ENCODE results near the gene DHRSX. TPM values are rescaled to one million over a fixed set of nuclear protein-coding genes. Genes with fewer than 3 reads are reported as not detected.
"Not testable (repeated sequence)": the region's sequence is repeated elsewhere in the genome, so short reads cannot be mapped to it uniquely, and the experiment has no call there.

DHRSX gene
- total RNA-seq, 3 donors from 2014 or later = 24.9 to 52.4 (median 37.5) TPM

DNA sequence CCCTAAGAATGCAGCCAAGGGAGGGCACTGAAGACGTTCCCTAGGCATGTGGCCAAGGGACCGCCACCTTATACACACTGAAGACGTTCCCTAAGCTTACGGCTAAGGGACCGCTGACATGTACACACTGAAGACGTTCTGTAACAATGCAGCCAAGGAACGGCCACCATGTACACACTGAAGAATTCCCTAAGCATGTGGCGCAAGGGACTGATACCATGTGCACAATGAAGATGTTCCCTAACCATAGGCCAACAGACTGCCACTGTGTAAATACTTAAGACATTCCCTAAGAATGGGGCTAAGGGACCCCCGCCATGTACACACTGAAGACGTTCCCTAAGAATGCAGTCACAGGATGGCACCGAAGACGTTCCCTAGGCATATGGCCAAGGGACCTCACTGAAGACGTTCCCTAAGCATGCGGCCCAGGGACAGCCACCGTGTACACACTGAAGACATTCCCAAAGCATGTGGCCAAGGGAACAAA is 36.1 kb downstream of the DHRSX start:
- H3K36me3 ChIP-seq (ENCODE audit: low read depth) = no peaks in the 10 kb centered on the region
- H3K9me3 ChIP-seq = no peaks in the 10 kb centered on the region
- no peak for ATAC-seq
- DNase-seq = no peak
- no peaks in the 10 kb centered on the region for H3K4me1 ChIP-seq (ENCODE audit: low read depth)
- intact Hi-C loops (cut with DNase I, micrococcal nuclease) = no loop called here
- no peak overlapping the region for H3K4me3 ChIP-seq
- TF ChIP-seq, protein P1, sequence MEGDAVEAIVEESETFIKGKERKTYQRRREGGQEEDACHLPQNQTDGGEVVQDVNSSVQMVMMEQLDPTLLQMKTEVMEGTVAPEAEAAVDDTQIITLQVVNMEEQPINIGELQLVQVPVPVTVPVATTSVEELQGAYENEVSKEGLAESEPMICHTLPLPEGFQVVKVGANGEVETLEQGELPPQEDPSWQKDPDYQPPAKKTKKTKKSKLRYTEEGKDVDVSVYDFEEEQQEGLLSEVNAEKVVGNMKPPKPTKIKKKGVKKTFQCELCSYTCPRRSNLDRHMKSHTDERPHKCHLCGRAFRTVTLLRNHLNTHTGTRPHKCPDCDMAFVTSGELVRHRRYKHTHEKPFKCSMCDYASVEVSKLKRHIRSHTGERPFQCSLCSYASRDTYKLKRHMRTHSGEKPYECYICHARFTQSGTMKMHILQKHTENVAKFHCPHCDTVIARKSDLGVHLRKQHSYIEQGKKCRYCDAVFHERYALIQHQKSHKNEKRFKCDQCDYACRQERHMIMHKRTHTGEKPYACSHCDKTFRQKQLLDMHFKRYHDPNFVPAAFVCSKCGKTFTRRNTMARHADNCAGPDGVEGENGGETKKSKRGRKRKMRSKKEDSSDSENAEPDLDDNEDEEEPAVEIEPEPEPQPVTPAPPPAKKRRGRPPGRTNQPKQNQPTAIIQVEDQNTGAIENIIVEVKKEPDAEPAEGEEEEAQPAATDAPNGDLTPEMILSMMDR (IDR thresholded peaks at IDR 0.05) = no peak

DNA sequence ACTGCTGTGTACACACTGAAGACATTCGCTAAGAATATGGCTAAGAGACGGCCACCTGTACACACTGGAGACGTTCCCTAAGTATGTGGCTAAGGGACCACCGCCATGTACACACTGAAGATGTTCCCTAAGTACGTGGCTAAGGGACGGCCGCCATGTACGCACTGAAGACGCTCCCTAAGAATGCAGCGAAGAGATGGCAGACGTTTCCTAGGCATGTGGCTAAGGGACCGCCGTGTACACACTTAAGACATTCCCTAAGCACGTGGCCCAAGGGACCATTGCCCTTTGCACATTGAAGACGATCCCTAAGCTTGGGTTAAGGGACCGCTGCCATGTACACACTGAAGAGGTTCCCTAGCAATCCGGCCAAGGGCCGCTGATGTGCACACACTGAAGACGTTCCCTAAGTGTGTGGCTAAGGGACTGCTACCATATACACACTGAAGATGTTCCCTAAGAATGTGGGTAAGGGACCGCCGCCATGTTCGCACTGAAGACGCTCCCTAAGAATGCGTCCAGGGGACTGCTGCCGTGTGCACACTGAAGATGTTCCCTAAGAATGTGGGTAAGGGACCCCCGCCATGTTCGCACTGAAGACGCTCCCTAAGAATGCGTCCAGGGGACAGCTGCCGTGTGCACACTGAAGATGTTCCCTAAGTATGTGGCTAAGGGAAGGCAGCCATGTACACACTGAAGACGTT is 36.7 kb downstream of the DHRSX start:
- Histone ChIP-seq H3K36me3 (ENCODE audit: low read depth) (no peaks in the 10 kb centered on the region), H3K4me3 (no peak overlapping the region), H3K9me3 (no peaks in the 10 kb centered on the region), H3K4me1 (ENCODE audit: low read depth) (no peaks in the 10 kb centered on the region)
- ATAC-seq (no peak), DNase-seq (no peak)
- TF ChIP-seq, protein P1 (IDR thresholded peaks at IDR 0.05) = no peak
- intact Hi-C loops (cut with DNase I, micrococcal nuclease) = no loop called here

DNA sequence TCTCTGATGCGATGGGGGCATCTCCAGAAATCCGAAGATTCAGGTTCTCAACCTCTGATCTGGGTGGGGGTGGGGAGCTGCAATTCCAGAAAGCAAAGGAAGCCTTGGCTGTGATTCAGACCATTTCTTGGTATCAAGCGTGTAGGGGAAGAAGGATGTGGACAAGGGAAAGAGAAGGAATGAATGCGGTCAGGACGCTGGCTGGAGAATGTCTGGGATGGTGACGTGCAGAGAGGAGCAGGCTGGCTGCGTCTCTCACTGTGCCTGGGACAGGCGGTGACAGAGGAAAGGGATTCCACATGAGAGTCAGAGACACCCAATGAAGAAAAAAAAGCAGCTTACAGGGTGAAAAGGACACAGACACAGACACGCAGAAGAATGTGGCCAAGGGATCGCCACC is 37.3 kb downstream of the DHRSX start:
- H3K4me3 ChIP-seq; DNase-seq; H3K36me3 ChIP-seq (ENCODE audit: low read depth); H3K9me3 ChIP-seq; ATAC-seq; intact Hi-C loops (cut with DNase I, micrococcal nuclease); H3K4me1 ChIP-seq (ENCODE audit: low read depth): not testable (repeated sequence)

DNA sequence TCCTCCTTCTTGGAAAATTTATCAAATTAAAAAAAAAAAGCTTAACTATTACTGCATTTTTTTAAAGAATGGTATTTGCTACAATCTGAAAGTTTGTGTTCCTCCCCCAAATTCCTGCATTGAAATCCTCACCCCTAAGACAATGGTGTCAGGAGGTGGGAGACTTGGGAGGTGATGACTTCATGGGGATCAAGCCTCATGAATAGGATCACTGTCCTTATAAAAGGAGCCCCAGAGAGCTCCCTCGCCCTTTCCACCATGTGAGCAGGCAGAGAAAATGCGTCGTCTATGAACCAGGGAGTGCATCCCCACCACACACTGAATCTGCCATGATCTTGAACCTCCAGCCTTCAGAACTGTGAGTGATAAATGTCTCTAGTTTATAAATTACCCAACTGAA is 38.0 kb downstream of the DHRSX start:
- intact Hi-C loops (cut with DNase I, micrococcal nuclease) = no loop called here
- ATAC-seq = no peak
- TF ChIP-seq, protein P1 (IDR thresholded peaks at IDR 0.05) = no peak
- no peaks in the 10 kb centered on the region for H3K4me1 ChIP-seq (ENCODE audit: low read depth)
- H3K9me3 ChIP-seq = no peaks in the 10 kb centered on the region
- no peak overlapping the region for H3K4me3 ChIP-seq
- no peak for DNase-seq
- H3K36me3 ChIP-seq (ENCODE audit: low read depth) = no peaks in the 10 kb centered on the region

DNA sequence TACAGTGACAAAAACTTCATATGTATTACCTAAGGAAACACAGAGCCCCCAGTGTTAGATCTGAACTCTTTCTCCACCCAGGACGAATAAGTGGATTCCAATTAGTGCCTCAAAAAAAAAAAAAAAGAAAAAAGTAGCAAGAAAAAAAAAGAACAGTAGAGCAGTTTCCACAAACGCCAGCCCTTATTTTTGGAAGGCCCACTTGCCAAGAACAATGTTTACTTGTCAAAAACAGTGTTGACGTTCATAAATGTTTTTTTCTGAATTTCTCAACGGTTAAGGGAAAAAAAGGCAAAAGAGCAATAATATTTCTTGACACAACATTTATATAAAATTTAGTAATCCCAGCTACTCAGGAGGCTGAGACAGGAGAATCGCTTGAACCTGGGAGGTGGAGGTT is 38.7 kb downstream of the DHRSX start:
- DNase-seq (no peak), ATAC-seq (no peak)
- no peak overlapping the region for H3K4me3 ChIP-seq
- TF ChIP-seq, protein P1 (IDR thresholded peaks at IDR 0.05) = no peak
- H3K9me3 ChIP-seq = no peaks in the 10 kb centered on the region
- H3K4me1 ChIP-seq (ENCODE audit: low read depth) = no peaks in the 10 kb centered on the region
- intact Hi-C loops (cut with DNase I, micrococcal nuclease) = no loop called here
- H3K36me3 ChIP-seq (ENCODE audit: low read depth) = no peaks in the 10 kb centered on the region

DNA sequence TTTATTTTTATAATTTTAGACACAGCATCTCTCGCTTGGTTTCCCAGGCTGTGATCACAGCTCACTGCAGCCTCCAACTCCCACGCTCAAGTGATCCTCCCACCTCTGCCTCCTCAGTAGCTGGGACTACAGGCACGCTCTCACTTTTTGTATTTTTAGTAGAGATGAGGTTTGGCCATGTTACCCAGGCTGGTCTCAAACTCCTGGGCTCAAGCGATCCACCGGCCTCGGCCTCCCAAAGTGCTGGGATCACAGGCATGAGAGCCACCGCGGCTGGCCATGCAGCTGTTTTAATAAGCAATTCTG is 39.1 kb downstream of the DHRSX start:
- H3K4me3 ChIP-seq = no peak overlapping the region
- ATAC-seq = no peak
- H3K9me3 ChIP-seq = no peaks in the 10 kb centered on the region
- no peak for DNase-seq
- intact Hi-C loops (cut with DNase I, micrococcal nuclease) = no loop called here
- no peaks in the 10 kb centered on the region for H3K4me1 ChIP-seq (ENCODE audit: low read depth)
- TF ChIP-seq, protein P1 (IDR thresholded peaks at IDR 0.05) = no peak
- no peaks in the 10 kb centered on the region for H3K36me3 ChIP-seq (ENCODE audit: low read depth)

DNA sequence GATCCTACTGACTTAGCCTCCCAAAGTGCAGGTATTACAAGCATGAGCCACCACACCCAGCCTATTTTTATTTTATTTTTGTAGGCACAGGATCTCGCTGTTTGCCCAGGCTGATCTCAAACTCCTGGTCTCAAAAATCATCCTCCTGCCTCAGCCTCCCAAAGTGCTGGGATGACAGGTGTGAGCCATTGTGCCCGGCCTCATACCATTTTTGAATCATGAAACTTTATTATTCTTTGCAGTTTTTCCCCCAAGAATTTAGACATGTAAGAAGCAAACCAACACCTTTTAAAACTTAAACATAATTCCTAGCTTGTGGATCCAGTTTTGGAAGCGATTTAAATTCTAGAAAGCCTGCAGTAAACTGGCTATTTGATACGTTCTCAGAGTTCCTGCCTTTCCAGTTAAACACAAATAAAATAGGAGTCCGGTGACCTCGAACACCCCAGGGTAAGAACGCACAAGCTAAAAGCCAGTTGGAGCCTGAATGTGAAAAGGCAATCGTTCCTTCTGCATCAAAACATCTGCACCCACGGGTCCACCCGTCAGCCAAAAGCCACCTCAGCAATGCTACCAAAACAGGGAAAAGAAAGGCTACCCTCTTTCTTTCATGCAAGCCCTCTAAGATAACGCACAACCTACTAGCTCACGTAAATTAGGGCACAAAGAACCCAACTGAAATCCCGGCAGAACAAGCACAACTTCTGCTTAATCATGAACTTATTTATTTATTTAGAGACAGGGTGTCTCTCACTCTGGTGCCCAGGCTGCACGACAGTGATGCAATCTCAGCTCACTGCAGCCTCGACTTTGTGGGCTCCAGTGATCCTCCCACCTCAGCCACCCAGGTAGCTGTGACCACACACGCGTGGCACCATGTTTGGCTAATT is 39.7 kb downstream of the DHRSX start:
- H3K36me3 ChIP-seq (ENCODE audit: low read depth); intact Hi-C loops (cut with DNase I, micrococcal nuclease); ATAC-seq; DNase-seq; H3K4me3 ChIP-seq; H3K4me1 ChIP-seq (ENCODE audit: low read depth); H3K9me3 ChIP-seq: not testable (repeated sequence)

DNA sequence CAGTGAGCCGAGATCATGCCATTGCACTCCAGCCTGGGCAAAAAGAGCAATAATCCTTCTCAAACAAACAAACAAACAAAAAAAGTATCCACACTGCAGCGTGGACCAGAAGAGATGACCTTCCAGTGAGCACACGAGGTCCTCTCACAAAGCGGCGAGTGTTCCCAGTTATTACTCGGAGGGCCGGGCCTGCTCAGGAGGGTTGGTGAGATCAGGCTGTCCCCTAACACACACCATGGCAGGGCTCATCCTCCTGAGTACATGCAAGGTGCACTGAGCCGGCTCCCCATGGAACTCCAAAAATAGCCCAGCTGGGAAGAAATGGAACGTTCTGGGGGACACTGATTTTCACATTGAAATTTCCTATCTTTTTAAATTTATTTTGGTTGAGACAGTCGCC is 40.7 kb downstream of the DHRSX start:
- H3K4me1 ChIP-seq (ENCODE audit: low read depth); H3K36me3 ChIP-seq (ENCODE audit: low read depth); H3K4me3 ChIP-seq; intact Hi-C loops (cut with DNase I, micrococcal nuclease); DNase-seq; H3K9me3 ChIP-seq; ATAC-seq: not testable (repeated sequence)
